Measurements from ENCODE around the gene AKR7A2.

The AKR7A2 gene

DNA sequence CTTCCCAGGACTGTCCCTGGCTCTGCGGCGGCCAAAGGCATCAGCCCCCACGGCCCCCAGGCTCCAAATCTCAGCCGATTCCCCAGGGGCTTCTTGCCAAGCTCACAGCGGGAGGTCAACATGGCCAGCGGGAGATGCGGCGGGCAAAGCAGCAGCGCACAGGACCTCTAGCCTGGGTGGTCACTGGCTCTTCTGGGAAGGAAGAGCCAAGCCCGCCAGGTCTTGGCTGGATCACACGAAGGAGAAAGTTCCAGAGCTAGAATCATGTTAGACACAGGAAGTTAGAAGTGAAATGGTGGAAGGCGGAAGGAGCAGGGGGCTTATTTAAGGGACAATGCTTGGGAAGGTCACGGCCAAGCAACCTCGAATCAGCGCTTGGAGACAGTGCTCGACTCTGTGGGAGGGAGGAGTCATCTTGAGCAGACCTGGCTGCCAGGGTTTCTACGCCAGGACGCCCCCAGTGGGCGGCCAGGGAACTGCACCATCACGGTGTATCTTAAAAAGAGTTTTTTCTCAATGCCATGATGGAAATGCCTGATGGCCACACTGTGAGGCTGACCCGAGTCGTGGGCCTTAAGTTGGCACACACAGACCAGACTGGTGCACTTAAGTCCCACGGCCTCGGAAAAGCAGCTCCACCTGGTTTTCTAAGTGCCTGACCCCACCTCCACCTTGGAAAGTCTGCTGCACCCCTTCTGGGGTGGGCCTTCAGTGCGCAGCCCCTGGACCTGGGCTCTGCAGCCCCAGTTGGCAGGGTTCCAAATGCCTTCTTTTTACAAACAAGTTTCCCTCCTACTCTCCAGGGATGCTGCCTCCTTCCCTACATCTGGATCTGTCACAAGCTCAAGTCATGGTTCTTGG is 29.5 kb upstream of the AKR7A2 start:
- no peak overlapping the region for H3K27ac ChIP-seq (ENCODE audit: low read depth, low read length)
- no peak overlapping the region for H3K4me3 ChIP-seq (ENCODE audit: low read length)
- H3K4me1 ChIP-seq (ENCODE audit: control insufficient read depth, insufficient read depth, low read length) = no peaks in the 10 kb centered on the region
- H3K36me3 ChIP-seq (ENCODE audit: control insufficient read depth, insufficient read depth, low read length) = peaks cover 29% of the 10 kb centered on the region
- H3K27me3 ChIP-seq (ENCODE audit: control insufficient read depth, insufficient read depth, low read length) = no peaks in the 10 kb centered on the region
- H3K9ac ChIP-seq (ENCODE audit: low read length) = no peak overlapping the region

DNA sequence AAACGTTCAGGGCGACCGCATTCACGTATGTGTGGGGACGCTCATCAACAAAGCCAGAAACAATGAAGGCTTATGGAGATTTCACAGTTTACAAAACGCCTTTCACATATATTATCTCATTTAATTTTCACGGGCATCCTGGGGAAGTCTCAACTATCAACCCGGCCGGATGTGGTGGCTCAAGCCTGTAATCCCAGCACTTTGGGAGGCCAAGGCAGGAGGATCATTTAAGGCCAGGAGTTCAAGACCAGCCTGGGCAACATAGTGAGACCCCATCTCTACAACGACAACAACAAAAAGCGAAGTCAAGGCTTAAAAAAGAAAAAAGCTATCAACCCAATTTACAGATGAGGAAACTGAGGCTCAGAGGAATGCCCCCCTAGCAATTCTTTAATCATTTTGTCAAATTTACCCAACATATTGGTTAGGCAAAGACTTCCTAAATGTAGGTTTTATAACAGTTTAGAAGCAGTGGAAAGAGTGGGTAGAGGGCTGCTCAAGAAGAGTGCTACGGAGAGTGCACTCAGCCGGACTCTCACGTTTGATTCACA is 28.5 kb upstream of the AKR7A2 start:
- Histone ChIP-seq H3K27ac (ENCODE audit: low read depth, low read length) (no peak overlapping the region), H3K4me3 (ENCODE audit: low read length) (no peak overlapping the region), H3K27me3 (ENCODE audit: control insufficient read depth, insufficient read depth, low read length) (no peaks in the 10 kb centered on the region), H3K36me3 (ENCODE audit: control insufficient read depth, insufficient read depth, low read length) (peaks cover 27% of the 10 kb centered on the region), H3K9ac (ENCODE audit: low read length) (no peak overlapping the region), H3K4me1 (ENCODE audit: control insufficient read depth, insufficient read depth, low read length) (no peaks in the 10 kb centered on the region)

DNA sequence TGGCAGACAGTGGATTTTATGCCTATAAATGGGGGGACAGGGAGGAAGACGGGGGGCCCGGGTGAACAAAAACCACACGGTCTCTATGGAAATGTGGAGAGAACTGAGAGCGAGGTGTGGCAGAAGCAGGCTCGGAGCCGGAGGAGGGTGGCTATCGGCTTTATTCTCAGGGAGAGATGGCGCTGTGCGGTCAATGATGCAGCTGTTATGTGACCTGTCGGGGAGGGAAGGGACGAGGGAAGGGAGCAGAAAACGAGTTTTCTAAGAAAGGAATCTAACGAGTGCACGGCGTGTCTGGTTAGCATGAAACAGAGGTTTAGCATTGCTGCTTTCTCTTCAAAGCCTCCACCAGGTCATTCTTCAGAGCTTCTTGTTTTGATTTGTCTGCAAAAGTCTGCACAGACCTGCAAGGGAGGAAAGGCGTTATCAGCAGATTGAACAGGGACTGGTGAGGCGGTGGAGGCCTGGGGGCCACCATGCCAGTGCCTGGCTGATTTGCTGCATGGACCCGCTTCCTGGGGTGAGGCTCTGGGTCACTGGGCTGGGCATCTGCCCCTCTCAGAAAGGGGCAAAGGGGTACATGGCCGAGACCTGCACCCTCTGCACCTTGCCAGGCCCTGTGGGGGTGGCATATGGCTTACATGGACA is 27.4 kb upstream of the AKR7A2 start:
- Histone ChIP-seq H3K4me1 (ENCODE audit: control insufficient read depth, insufficient read depth, low read length) (no peaks in the 10 kb centered on the region), H3K27ac (ENCODE audit: low read depth, low read length) (no peak overlapping the region), H3K4me3 (ENCODE audit: low read length) (no peak overlapping the region), H3K27me3 (ENCODE audit: control insufficient read depth, insufficient read depth, low read length) (no peaks in the 10 kb centered on the region), H3K36me3 (ENCODE audit: control insufficient read depth, insufficient read depth, low read length) (peaks cover 25% of the 10 kb centered on the region), H3K9ac (ENCODE audit: low read length) (no peak overlapping the region)

- Histone ChIP-seq H3K27me3 (ENCODE audit: control insufficient read depth, insufficient read depth, low read length) (no peaks in the 10 kb centered on the region), H3K27ac (ENCODE audit: low read depth, low read length) (no peak overlapping the region), H3K4me3 (ENCODE audit: low read length) (no peak overlapping the region)
These were observed 26.4 kb upstream of the AKR7A2 start for GRCh38 chr1:19338323-19338762.

DNA sequence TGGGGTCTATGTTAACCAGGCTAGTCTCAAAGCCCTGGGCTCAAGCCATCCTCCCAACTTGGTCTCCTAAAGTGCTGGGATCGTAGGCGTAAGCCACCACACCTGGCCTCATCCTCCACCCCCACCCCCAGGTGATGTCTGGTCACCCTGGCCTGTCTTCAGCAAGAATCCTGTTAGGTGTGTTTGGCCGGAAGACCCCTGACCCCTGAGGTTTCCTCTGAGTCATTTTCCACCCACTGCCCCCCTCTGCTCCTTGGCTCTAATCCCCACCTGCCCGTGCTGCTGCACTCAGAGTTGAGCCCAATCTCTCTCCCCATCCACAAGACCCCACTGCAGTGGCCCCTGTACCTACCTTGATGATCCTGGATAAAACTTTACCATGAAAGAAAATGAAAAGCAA is 25.3 kb upstream of the AKR7A2 start:
- no peak overlapping the region for H3K27ac ChIP-seq (ENCODE audit: low read depth, low read length)
- peaks cover 9% of the 10 kb centered on the region for H3K36me3 ChIP-seq (ENCODE audit: control insufficient read depth, insufficient read depth, low read length)
- H3K4me1 ChIP-seq (ENCODE audit: control insufficient read depth, insufficient read depth, low read length) = no peaks in the 10 kb centered on the region
- H3K27me3 ChIP-seq (ENCODE audit: control insufficient read depth, insufficient read depth, low read length) = no peaks in the 10 kb centered on the region
- H3K9ac ChIP-seq (ENCODE audit: low read length) = no peak overlapping the region
- no peak overlapping the region for H3K4me3 ChIP-seq (ENCODE audit: low read length)

More at GRCh38 chr1:19338323-19338762, 26.4 kb upstream of the AKR7A2 start:
- Histone ChIP-seq H3K9ac (ENCODE audit: low read length) (no peak overlapping the region), H3K36me3 (ENCODE audit: control insufficient read depth, insufficient read depth, low read length) (peaks cover 16% of the 10 kb centered on the region), H3K4me1 (ENCODE audit: control insufficient read depth, insufficient read depth, low read length) (no peaks in the 10 kb centered on the region)

GRCh38 chr1:19336543-19336942 is 24.6 kb upstream of the AKR7A2 start:
- Histone ChIP-seq H3K27me3 (ENCODE audit: control insufficient read depth, insufficient read depth, low read length) (no peaks in the 10 kb centered on the region), H3K27ac (ENCODE audit: low read depth, low read length) (no peak overlapping the region), H3K36me3 (ENCODE audit: control insufficient read depth, insufficient read depth, low read length) (peaks cover 9% of the 10 kb centered on the region)

DNA sequence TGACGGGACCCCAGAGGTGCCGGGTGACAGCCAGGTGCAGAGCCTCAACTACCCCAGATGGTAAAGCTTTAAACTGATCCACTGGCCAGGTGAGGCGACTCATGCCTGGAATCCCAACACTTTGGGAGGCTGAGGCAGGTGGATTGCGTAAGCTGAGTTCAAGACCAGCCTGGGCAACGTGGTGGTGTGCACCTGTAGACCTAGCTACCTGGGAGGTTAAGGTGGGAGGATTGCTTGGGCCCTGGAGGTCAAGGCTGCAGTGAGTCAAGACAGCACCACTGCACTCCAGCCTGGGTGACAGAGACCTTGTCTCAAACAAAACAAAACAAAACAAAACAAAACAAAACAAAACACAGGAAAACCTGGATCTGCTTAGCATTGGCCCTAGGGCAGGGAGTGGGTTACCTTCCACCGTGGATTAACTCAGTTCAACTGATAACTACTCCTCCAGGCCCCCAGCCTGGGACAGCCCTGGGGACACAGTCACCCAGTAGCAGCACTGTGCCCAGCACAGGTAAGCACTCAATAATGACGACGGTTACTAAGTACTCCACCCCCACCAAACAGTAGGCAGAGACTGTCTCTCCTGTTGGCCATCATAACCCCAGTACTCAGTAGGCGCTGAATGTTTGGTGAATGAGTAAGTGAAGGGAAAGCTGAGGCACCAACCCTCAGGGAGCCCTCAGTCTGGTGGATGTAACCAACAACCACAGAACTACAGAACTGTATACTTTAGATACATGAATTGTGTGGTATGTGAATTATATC is 21.8 kb upstream of the AKR7A2 start:
- no peak overlapping the region for H3K27ac ChIP-seq (ENCODE audit: low read depth, low read length)
- H3K4me1 ChIP-seq (ENCODE audit: control insufficient read depth, insufficient read depth, low read length) = no peaks in the 10 kb centered on the region
- no peak overlapping the region for H3K9ac ChIP-seq (ENCODE audit: low read length)
- H3K27me3 ChIP-seq (ENCODE audit: control insufficient read depth, insufficient read depth, low read length) = no peaks in the 10 kb centered on the region
- no peak overlapping the region for H3K4me3 ChIP-seq (ENCODE audit: low read length)
- peaks cover 5% of the 10 kb centered on the region for H3K36me3 ChIP-seq (ENCODE audit: control insufficient read depth, insufficient read depth, low read length)

More at GRCh38 chr1:19336543-19336942, 24.6 kb upstream of the AKR7A2 start:
- H3K9ac ChIP-seq (ENCODE audit: low read length) = no peak overlapping the region
- no peak overlapping the region for H3K4me3 ChIP-seq (ENCODE audit: low read length)
- H3K4me1 ChIP-seq (ENCODE audit: control insufficient read depth, insufficient read depth, low read length) = no peaks in the 10 kb centered on the region

- Histone ChIP-seq H3K36me3 (ENCODE audit: control insufficient read depth, insufficient read depth, low read length) (peaks cover 3% of the 10 kb centered on the region), H3K9ac (ENCODE audit: low read length) (no peak overlapping the region)
These were observed 20.9 kb upstream of the AKR7A2 start for GRCh38 chr1:19332832-19333231.

GRCh38 chr1:19331262-19331878 is 19.4 kb upstream of the AKR7A2 start:
- Histone ChIP-seq H3K27ac (ENCODE audit: low read depth, low read length) (no peak overlapping the region), H3K4me1 (ENCODE audit: control insufficient read depth, insufficient read depth, low read length) (no peaks in the 10 kb centered on the region), H3K4me3 (ENCODE audit: low read length) (no peak overlapping the region), H3K27me3 (ENCODE audit: control insufficient read depth, insufficient read depth, low read length) (no peaks in the 10 kb centered on the region), H3K9ac (ENCODE audit: low read length) (no peak overlapping the region), H3K36me3 (ENCODE audit: control insufficient read depth, insufficient read depth, low read length) (peaks cover 15% of the 10 kb centered on the region)

More at GRCh38 chr1:19332832-19333231, 20.9 kb upstream of the AKR7A2 start:
- Histone ChIP-seq H3K4me1 (ENCODE audit: control insufficient read depth, insufficient read depth, low read length) (no peaks in the 10 kb centered on the region), H3K27me3 (ENCODE audit: control insufficient read depth, insufficient read depth, low read length) (no peaks in the 10 kb centered on the region), H3K4me3 (ENCODE audit: low read length) (no peak overlapping the region), H3K27ac (ENCODE audit: low read depth, low read length) (no peak overlapping the region)

DNA sequence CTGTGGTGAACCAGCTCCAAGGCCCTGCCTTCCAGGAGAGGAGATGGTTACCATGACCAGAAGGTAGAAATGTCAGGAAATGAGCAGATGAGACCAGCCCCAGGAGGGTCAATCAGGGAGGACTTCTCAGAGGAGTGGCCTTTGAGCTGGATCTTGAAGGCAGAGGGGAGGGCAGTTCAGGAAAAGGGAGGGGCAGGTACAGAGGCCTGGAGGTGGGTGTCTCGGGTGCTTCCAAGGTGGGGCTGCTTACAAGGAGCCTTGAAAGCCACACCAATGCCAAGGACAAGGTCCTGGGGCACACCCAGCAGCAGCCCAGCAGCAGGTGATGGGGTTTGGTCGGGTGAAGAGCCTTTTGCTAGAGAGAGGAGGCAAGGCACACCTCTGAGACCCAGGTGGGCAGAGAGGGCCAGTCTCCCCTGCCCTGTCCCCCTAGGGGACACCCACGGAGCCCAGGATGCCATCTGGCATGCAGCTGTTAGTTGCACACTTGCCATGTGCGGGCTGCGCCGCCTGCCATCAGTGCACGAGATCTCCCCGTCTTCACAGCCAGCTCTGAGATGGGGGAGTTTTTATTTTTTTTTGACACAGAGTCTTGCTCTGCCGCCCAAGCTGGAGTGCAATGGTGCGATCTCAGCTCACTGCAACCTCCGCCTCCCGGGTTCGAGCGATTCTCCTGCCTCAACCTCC is 18.6 kb upstream of the AKR7A2 start:
- no peak overlapping the region for H3K9ac ChIP-seq (ENCODE audit: low read length)
- H3K36me3 ChIP-seq (ENCODE audit: control insufficient read depth, insufficient read depth, low read length) = peaks cover 21% of the 10 kb centered on the region
- H3K27me3 ChIP-seq (ENCODE audit: control insufficient read depth, insufficient read depth, low read length) = no peaks in the 10 kb centered on the region
- no peak overlapping the region for H3K4me3 ChIP-seq (ENCODE audit: low read length)
- no peaks in the 10 kb centered on the region for H3K4me1 ChIP-seq (ENCODE audit: control insufficient read depth, insufficient read depth, low read length)
- H3K27ac ChIP-seq (ENCODE audit: low read depth, low read length) = no peak overlapping the region

- no peak overlapping the region for H3K27ac ChIP-seq (ENCODE audit: low read depth, low read length)
- peaks cover 25% of the 10 kb centered on the region for H3K36me3 ChIP-seq (ENCODE audit: control insufficient read depth, insufficient read depth, low read length)
These were observed 17.7 kb upstream of the AKR7A2 start for GRCh38 chr1:19329611-19330010.

More at GRCh38 chr1:19329611-19330010, 17.7 kb upstream of the AKR7A2 start:
- Histone ChIP-seq H3K9ac (ENCODE audit: low read length) (no peak overlapping the region), H3K27me3 (ENCODE audit: control insufficient read depth, insufficient read depth, low read length) (no peaks in the 10 kb centered on the region), H3K4me3 (ENCODE audit: low read length) (no peak overlapping the region), H3K4me1 (ENCODE audit: control insufficient read depth, insufficient read depth, low read length) (no peaks in the 10 kb centered on the region)

All from rectal smooth muscle tissue (tissue), 1 donor.